SJSA1 (cell line): ENCODE measurements around the gene KMT5B. TPM values are rescaled to one million over a fixed set of nuclear protein-coding genes. Genes with fewer than 3 reads are reported as not detected.

Source experiments
- DNase-seq, 2 experiments: peaks; one replicate each; pipeline ENCODE4 v3.0.0-alpha.2; 2015 to 2020; ENCODE audit warnings: low spot score in 2 of 2, low read depth in 1 of 2
- H3K27ac ChIP-seq: fragments of 250-450 bp; sonication (Bioruptor Pico); 2 replicates; pipeline ENCODE4 v1.5.1; 2020; ENCODE audit warnings: mild to moderate bottlenecking, moderate library complexity
- H3K27me3 ChIP-seq: fragments of 250-450 bp; sonication (Bioruptor Pico); replicated peaks from 2 replicates; pipeline ENCODE4 v1.5.1; 2020; ENCODE audit warnings: mild to moderate bottlenecking, moderate library complexity
- H3K36me3 ChIP-seq: fragments of 250-450 bp; sonication (Bioruptor Pico); 2 replicates; pipeline ENCODE4 v1.5.1; 2020; ENCODE audit warnings: mild to moderate bottlenecking
- H3K4me1 ChIP-seq: fragments of 250-450 bp; sonication (Bioruptor Pico); replicated peaks from 2 replicates; pipeline ENCODE4 v1.6.1; 2021; ENCODE audit warnings: mild to moderate bottlenecking
- H3K4me3 ChIP-seq: fragments of 250-450 bp; sonication (Bioruptor Pico); 2 replicates; pipeline ENCODE4 v1.5.1; 2020; ENCODE audit warnings: mild to moderate bottlenecking
- H3K9me3 ChIP-seq: fragments of 250-450 bp; sonication (Bioruptor Pico); replicated peaks from 2 replicates; pipeline ENCODE4 v1.5.1; 2020; ENCODE audit warnings: mild to moderate bottlenecking
- total RNA-seq: library from RNA; depleted of rRNA; stranded (reverse); fragments of >200 nt; shearing (Covaris generic); gene quantifications from 2 replicates; pipeline ENCODE4 v1.2.3, GENCODE V29; 2014

The KMT5B gene
- total RNA-seq, 1 experiment from 2014 or later, result 58.8 TPM

- DNase-seq, result no peak
Measured at GRCh38 chr11:68141246-68142027, 71.7 kb downstream of the KMT5B start.

GRCh38 chr11:68140496-68141245, 72.4 kb downstream of the KMT5B start:
- H3K4me3 ChIP-seq, result no peak overlapping the region
- no peak for DNase-seq
- H3K27ac ChIP-seq, result no peak overlapping the region
- no peaks in the 10 kb centered on the region for H3K4me1 ChIP-seq
- 0 out of 2 replicates have a peak, but pooled peaks cover 3% of the 10 kb centered on the region for H3K27me3 ChIP-seq
- peaks cover 3% of the 10 kb centered on the region; the same call in 1 of the 2 replicates for H3K9me3 ChIP-seq
- no peaks in the 10 kb centered on the region for H3K36me3 ChIP-seq

More at GRCh38 chr11:68141246-68142027, 71.7 kb downstream of the KMT5B start:
- Histone ChIP-seq H3K9me3 (no peaks in the 10 kb centered on the region; the same call in 1 of the 2 replicates), H3K27ac (no peak overlapping the region), H3K36me3 (no peaks in the 10 kb centered on the region), H3K4me1 (peaks cover 4% of the 10 kb centered on the region; the same call in 1 of the 2 replicates), H3K27me3 (0 out of 2 replicates have a peak, but pooled peaks cover 3% of the 10 kb centered on the region), H3K4me3 (no peak overlapping the region)

GRCh38 chr11:68138237-68138636, 74.9 kb downstream of the KMT5B start:
- Histone ChIP-seq H3K36me3 (no peaks in the 10 kb centered on the region), H3K4me3 (no peak overlapping the region), H3K27me3 (0 out of 2 replicates have a peak, but pooled peaks cover 3% of the 10 kb centered on the region), H3K9me3 (peaks cover 10% of the 10 kb centered on the region), H3K27ac (no peak overlapping the region), H3K4me1 (no peaks in the 10 kb centered on the region)
- no peak for DNase-seq

GRCh38 chr11:68137833-68138232, 75.3 kb downstream of the KMT5B start:
- Histone ChIP-seq H3K4me3 (no peak overlapping the region), H3K4me1 (no peaks in the 10 kb centered on the region), H3K27me3 (0 out of 2 replicates have a peak, but pooled peaks cover 3% of the 10 kb centered on the region), H3K36me3 (no peaks in the 10 kb centered on the region), H3K27ac (no peak overlapping the region), H3K9me3 (peaks cover 10% of the 10 kb centered on the region)
- DNase-seq, result no peak

GRCh38 chr11:68136866-68137265, 76.2 kb downstream of the KMT5B start:
- 0 out of 2 replicates have a peak, but pooled peaks cover 3% of the 10 kb centered on the region for H3K27me3 ChIP-seq
- no peaks in the 10 kb centered on the region for H3K4me1 ChIP-seq
- H3K4me3 ChIP-seq, result no peak overlapping the region
- no peak for DNase-seq
- peaks cover 14% of the 10 kb centered on the region for H3K9me3 ChIP-seq
- H3K27ac ChIP-seq, result no peak overlapping the region
- H3K36me3 ChIP-seq, result no peaks in the 10 kb centered on the region

- no peak overlapping the region for H3K4me3 ChIP-seq
- peaks cover 19% of the 10 kb centered on the region for H3K9me3 ChIP-seq
- no peak for DNase-seq
- no peaks in the 10 kb centered on the region for H3K4me1 ChIP-seq
- H3K27me3 ChIP-seq, result 0 out of 2 replicates have a peak, but pooled peaks cover 3% of the 10 kb centered on the region
- H3K27ac ChIP-seq, result no peak overlapping the region
- no peaks in the 10 kb centered on the region for H3K36me3 ChIP-seq
Measured at GRCh38 chr11:68135161-68135560, 77.9 kb downstream of the KMT5B start.

- H3K27ac ChIP-seq, result no peak overlapping the region
- 0 out of 2 replicates have a peak, but pooled peaks cover 3% of the 10 kb centered on the region for H3K27me3 ChIP-seq
- no peak for DNase-seq
- no peaks in the 10 kb centered on the region; the same call in 1 of the 2 replicates for H3K4me1 ChIP-seq
- H3K4me3 ChIP-seq, result no peak overlapping the region
- no peaks in the 10 kb centered on the region for H3K36me3 ChIP-seq
- peaks cover 21% of the 10 kb centered on the region for H3K9me3 ChIP-seq
Measured at GRCh38 chr11:68133761-68134160, 79.3 kb downstream of the KMT5B start.

GRCh38 chr11:68130121-68130520, 83.0 kb downstream of the KMT5B start:
- Histone ChIP-seq H3K27me3 (no peaks in the 10 kb centered on the region), H3K4me1 (peaks cover 6% of the 10 kb centered on the region; the same call in 1 of the 2 replicates), H3K36me3 (no peaks in the 10 kb centered on the region), H3K9me3 (peaks cover 18% of the 10 kb centered on the region), H3K27ac (no peak overlapping the region), H3K4me3 (no peak overlapping the region)
- no peak for DNase-seq

- Histone ChIP-seq H3K4me3 (peak overlapping the region; percentile 10), H3K27me3 (no peaks in the 10 kb centered on the region), H3K4me1 (peaks cover 6% of the 10 kb centered on the region; the same call in 1 of the 2 replicates), H3K36me3 (no peaks in the 10 kb centered on the region), H3K27ac (no peak overlapping the region), H3K9me3 (peaks cover 11% of the 10 kb centered on the region)
- DNase-seq, result no peak
Measured at GRCh38 chr11:68128682-68129327, 84.3 kb downstream of the KMT5B start.

GRCh38 chr11:68127714-68128681, 85.1 kb downstream of the KMT5B start:
- H3K27me3 ChIP-seq, result no peaks in the 10 kb centered on the region
- no peaks in the 10 kb centered on the region for H3K36me3 ChIP-seq
- no peak for DNase-seq
- H3K4me1 ChIP-seq, result peaks cover 11% of the 10 kb centered on the region
- peak overlapping the region; percentile 10 for H3K4me3 ChIP-seq
- no peak overlapping the region for H3K27ac ChIP-seq
- peaks cover 11% of the 10 kb centered on the region for H3K9me3 ChIP-seq

GRCh38 chr11:68125164-68125563, 87.9 kb downstream of the KMT5B start:
- H3K27me3 ChIP-seq, result no peaks in the 10 kb centered on the region
- H3K4me3 ChIP-seq, result no peak overlapping the region
- DNase-seq, result no peak
- H3K36me3 ChIP-seq, result peaks cover 4% of the 10 kb centered on the region; the same call in 1 of the 2 replicates
- H3K9me3 ChIP-seq, result peaks cover 5% of the 10 kb centered on the region; the same call in 1 of the 2 replicates
- no peak overlapping the region for H3K27ac ChIP-seq
- H3K4me1 ChIP-seq, result peaks cover 29% of the 10 kb centered on the region

GRCh38 chr11:68122936-68123539, 90.1 kb downstream of the KMT5B start:
- Histone ChIP-seq H3K9me3 (peaks cover 3% of the 10 kb centered on the region; the same call in 1 of the 2 replicates), H3K27me3 (no peaks in the 10 kb centered on the region), H3K4me3 (no peak overlapping the region), H3K4me1 (peaks cover 40% of the 10 kb centered on the region), H3K27ac (peak overlapping the region; percentile 4), H3K36me3 (peaks cover 19% of the 10 kb centered on the region)
- DNase-seq, result peak in 1 of 2 experiments; percentile 54
